ENCODE measurements around the gene TRIM33. TPM values are rescaled to one million over a fixed set of nuclear protein-coding genes. Genes with fewer than 3 reads are reported as not detected.
"Not testable (repeated sequence)": the region's sequence is repeated elsewhere in the genome, so short reads cannot be mapped to it uniquely, and the experiment has no call there.

The TRIM33 gene
- total and polyA plus RNA-seq, 3 donors from 2014 or later = 63.7 to 88.7 (median 67.9) TPM

DNA sequence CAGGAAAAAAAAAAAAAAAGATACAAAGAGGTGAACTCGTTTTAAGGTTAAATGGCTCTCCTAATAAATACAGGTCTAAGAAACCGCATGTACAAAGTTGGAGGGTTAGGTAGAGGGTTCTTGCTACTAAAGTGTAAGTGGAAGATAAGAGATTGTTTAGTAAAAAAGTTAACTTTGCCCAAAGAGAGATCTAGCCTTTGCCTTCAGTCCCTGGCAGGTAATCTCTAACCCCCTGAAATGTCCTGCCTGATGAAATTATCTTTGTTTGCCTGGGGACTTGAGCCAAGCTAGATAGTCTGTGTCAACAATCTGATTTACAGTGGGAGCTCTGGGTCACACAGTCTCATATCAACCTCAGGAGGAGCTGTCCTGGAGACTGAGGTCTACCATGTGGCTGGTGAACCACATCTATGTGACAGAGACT, 57.6 kb downstream of the TRIM33 start:
- WGBS, 2 donors = 86 to 92% methylated on average over 2 of the region's 2 CpGs
- intact Hi-C loops (cut with DNase I; ENCODE audit: low total_unique reads) = no loop called here
- Histone ChIP-seq H3K36me3 (ENCODE audit: low read depth, missing control alignments) (no peaks in the 10 kb centered on the region), H3K4me3 (no peak overlapping the region), H3K9me3 (no peaks in the 10 kb centered on the region), H3K27ac (no peak overlapping the region), H3K27me3 (no peaks in the 10 kb centered on the region), H3K4me1 (no peaks in the 10 kb centered on the region)
- TF ChIP-seq POLR2A (IDR thresholded peaks at IDR 0.05) = no peak
- TF ChIP-seq, protein P1, sequence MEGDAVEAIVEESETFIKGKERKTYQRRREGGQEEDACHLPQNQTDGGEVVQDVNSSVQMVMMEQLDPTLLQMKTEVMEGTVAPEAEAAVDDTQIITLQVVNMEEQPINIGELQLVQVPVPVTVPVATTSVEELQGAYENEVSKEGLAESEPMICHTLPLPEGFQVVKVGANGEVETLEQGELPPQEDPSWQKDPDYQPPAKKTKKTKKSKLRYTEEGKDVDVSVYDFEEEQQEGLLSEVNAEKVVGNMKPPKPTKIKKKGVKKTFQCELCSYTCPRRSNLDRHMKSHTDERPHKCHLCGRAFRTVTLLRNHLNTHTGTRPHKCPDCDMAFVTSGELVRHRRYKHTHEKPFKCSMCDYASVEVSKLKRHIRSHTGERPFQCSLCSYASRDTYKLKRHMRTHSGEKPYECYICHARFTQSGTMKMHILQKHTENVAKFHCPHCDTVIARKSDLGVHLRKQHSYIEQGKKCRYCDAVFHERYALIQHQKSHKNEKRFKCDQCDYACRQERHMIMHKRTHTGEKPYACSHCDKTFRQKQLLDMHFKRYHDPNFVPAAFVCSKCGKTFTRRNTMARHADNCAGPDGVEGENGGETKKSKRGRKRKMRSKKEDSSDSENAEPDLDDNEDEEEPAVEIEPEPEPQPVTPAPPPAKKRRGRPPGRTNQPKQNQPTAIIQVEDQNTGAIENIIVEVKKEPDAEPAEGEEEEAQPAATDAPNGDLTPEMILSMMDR (IDR thresholded peaks at IDR 0.05) = no peak
- DNase-seq = no peak

DNA sequence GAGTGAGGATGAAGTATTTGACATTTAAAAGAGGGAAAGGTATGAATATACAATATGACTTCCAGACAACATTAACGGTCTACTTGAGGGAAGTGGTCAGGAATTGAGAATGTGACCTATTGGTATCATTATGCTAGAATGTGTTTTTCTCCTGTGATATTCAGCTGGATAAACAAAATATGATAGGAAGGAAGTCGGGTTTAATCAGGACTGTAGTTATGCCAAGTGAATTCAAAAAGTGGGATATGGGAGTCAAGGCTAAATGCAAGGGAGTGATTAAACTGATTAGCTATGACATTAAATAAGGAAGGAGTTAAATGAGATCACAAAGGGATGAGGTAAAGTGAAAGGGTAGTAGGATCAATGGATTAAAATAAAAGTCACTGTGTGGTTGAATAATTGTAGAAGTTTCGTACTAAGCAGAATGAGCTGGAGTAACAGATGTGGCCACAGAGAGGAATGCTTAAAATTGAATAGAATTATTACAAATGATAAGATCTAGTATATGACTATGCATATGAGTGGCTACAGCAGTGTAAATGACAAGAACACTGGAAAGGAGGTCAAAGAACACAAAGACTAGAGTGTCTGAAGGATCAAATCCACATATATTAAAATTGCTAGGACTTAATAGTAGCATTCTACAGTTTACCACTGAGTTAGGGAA, 62.5 kb downstream of the TRIM33 start:
- DNase-seq = no peak
- WGBS, 2 donors = 74% methylated on average over 3 of the region's 3 CpGs
- no peaks in the 10 kb centered on the region for H3K9me3 ChIP-seq
- intact Hi-C loops (cut with DNase I; ENCODE audit: low total_unique reads) = no loop called here
- no peaks in the 10 kb centered on the region for H3K36me3 ChIP-seq (ENCODE audit: low read depth, missing control alignments)
- H3K27me3 ChIP-seq = no peaks in the 10 kb centered on the region
- TF ChIP-seq, protein P1 (IDR thresholded peaks at IDR 0.05) = no peak
- no peak for TF ChIP-seq POLR2A (IDR thresholded peaks at IDR 0.05)
- no peak overlapping the region for H3K4me3 ChIP-seq
- no peak overlapping the region for H3K27ac ChIP-seq
- H3K4me1 ChIP-seq = no peaks in the 10 kb centered on the region

DNA sequence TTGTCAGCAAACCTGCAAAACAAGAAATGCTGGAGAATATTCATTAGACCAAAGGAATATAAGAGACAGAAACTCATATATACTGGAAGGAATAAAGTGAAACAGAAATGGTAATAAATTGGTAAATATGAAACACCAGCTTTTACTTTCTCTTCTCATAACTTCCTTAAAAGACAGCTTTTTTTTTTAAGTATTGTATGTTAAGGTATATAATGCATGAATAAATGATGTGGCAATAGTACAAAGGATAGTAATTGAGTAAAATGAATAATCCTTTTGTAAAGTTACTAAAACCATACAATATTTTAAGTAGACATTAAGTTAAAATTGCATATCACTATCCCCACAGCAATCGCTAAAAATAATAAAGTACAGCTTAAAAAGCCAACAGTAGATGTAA, 64.8 kb downstream of the TRIM33 start:
- 92% methylated on average over 1 of the region's 1 CpG for WGBS, 2 donors
- no peak overlapping the region for H3K27ac ChIP-seq
- TF ChIP-seq POLR2A (IDR thresholded peaks at IDR 0.05) = no peak
- TF ChIP-seq, protein P1 (IDR thresholded peaks at IDR 0.05) = no peak
- H3K27me3 ChIP-seq = no peaks in the 10 kb centered on the region
- intact Hi-C loops (cut with DNase I; ENCODE audit: low total_unique reads) = no loop called here
- H3K36me3 ChIP-seq (ENCODE audit: low read depth, missing control alignments) = no peaks in the 10 kb centered on the region
- H3K9me3 ChIP-seq = no peaks in the 10 kb centered on the region
- no peak for DNase-seq
- H3K4me1 ChIP-seq = no peaks in the 10 kb centered on the region
- no peak overlapping the region for H3K4me3 ChIP-seq

DNA sequence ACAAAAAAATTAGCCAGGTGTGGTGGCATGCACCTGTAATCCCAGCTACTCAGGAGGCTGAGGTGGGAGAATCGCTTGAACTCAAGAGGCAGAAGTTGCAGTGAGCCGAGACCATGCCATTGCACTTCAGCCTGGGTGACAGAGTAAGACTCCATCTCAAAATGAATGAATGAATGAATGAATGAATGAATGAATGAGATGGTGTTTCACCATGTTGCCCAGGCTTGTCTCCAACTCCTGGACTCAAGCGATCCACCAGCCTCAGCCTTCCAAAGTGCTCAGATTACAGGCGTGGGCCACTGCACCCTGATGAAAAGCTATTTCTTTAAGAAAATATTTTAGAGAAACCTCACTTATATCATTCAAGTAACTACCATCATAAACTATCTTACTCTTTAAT, 67.8 kb downstream of the TRIM33 start:
- 94 to 96% methylated on average over 4 of the region's 4 CpGs for WGBS, 2 donors
- H3K4me3 ChIP-seq; H3K4me1 ChIP-seq; H3K36me3 ChIP-seq (ENCODE audit: low read depth, missing control alignments); H3K27me3 ChIP-seq; intact Hi-C loops (cut with DNase I; ENCODE audit: low total_unique reads); H3K27ac ChIP-seq; DNase-seq; H3K9me3 ChIP-seq: not testable (repeated sequence)

DNA sequence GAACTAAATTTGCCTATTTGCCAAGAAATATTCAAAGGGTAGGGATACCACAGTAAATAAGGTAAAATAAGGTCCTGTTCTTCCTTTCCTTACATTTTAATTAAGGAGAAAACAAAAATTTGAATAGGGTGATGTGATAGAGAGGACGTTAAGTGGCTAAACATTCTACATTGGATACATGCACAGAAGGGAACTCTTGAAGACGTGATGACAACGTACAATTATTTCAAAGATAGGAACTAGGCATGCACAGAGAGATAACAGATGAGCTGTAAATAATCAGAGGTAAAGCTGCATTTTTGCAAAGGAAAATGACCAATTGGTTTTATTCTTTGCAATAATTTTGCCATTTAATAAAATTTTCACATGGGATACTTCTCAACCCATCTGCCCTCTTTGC, 69.7 kb downstream of the TRIM33 start:
- no peak for DNase-seq
- H3K27me3 ChIP-seq = no peaks in the 10 kb centered on the region
- WGBS, 2 donors = 88% methylated on average over 3 of the region's 3 CpGs
- no peak overlapping the region for H3K4me3 ChIP-seq
- intact Hi-C loops (cut with DNase I; ENCODE audit: low total_unique reads) = no loop called here
- no peaks in the 10 kb centered on the region for H3K36me3 ChIP-seq (ENCODE audit: low read depth, missing control alignments)
- TF ChIP-seq POLR2A (IDR thresholded peaks at IDR 0.05) = no peak
- no peaks in the 10 kb centered on the region for H3K9me3 ChIP-seq
- H3K4me1 ChIP-seq = no peaks in the 10 kb centered on the region
- H3K27ac ChIP-seq = no peak overlapping the region

DNA sequence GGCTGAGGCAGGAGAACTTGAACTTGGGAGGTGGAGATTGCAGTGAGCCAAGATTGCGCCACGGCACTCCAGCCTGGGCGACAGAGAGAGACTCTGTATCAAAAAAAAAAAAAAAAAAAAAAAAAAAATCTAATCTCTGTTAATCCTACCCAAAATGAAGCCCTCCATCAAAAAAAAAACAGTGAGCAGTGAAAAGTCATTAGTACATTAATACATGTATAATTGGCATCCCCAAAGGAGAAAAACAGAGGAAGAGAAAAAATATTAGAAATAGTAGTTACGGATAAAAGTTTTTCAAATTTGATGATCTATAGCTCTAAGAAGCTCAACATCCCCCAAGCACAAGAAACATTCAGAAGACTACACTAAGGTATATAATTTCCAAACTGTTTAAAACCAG, 71.6 kb downstream of the TRIM33 start:
- H3K4me1 ChIP-seq = no peaks in the 10 kb centered on the region
- 97 to 99% methylated on average over 4 of the region's 4 CpGs for WGBS, 2 donors
- H3K27ac ChIP-seq = no peak overlapping the region
- intact Hi-C loops (cut with DNase I; ENCODE audit: low total_unique reads) = no loop called here
- no peaks in the 10 kb centered on the region for H3K9me3 ChIP-seq
- no peak for TF ChIP-seq POLR2A (IDR thresholded peaks at IDR 0.05)
- TF ChIP-seq, protein P1 (IDR thresholded peaks at IDR 0.05) = no peak
- no peak for DNase-seq
- H3K4me3 ChIP-seq = no peak overlapping the region
- H3K36me3 ChIP-seq (ENCODE audit: low read depth, missing control alignments) = no peaks in the 10 kb centered on the region
- no peaks in the 10 kb centered on the region for H3K27me3 ChIP-seq
